Stimulated activated CD4-positive, alpha-beta T cell treated with anti-CD3 and anti-CD28 coated beads, Interleukin-4, amount 100 ng/mL, for 24 hours (primary cell): ENCODE measurements around the gene HEXIM2.

Source experiments
- DNase-seq: peaks from one replicate; pipeline ENCODE4 v3.0.0-alpha.2; 2020

Gene HEXIM2

DNA sequence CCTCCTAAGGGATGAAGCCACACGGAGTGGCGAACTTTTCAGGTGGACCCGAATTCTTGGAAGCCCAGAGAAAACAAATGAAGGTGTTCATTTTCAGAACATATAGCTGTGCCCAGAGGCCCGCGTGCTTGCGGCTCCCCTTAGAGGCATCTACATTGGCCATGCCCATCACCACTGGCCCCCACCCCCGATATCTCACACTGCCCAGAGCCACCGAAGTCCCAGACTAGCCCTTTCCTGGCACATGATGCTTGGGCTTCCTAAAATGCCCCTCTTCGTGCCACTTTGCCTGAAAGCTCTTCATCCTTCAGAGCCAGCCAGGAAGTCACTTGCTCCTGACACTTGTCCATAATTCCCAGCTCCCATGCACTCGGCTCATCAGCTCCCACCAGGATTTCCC, 15.5 kb upstream of the HEXIM2 start:
- no peak for DNase-seq

- DNase-seq = no peak
Measured at GRCh38 chr17:45146592-45146889, 15.1 kb upstream of the HEXIM2 start.

DNA sequence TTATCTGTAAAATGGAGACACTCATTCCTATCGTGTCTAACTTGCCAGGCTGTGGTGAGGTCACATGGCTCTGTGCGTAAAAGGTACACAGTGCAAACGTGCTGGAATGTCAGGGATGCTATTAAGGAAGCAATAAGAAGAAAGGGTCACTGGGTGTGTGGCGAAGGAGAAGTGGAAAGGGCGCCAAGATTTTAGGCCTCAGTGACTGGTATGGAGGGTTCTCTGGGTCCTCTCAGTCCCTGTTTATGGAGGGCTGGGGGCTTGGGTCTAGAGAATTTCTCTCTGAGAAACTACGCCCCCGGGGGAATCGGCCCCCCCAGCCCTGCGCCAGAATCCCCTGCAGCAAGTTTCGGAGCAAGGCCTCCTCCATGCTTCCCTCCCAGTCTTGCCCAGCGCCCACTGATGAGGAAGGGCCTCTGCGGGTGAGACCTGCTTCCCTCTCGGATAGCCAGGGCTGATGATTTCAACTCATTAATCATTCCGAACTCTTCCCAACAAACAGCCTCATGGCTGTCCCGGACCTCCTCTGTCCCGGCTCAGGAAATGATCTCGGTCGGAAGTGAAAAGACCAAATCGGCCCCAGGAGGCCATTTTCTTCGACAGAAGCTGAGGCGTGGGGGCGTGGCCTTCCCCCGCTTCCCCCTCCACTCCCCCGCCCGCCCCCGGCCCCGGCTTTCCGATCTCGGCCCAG, 14.6 kb upstream of the HEXIM2 start:
- no peak for DNase-seq

- DNase-seq = peak; percentile 84
Measured at GRCh38 chr17:45147581-45148182, 14.0 kb upstream of the HEXIM2 start.

DNA sequence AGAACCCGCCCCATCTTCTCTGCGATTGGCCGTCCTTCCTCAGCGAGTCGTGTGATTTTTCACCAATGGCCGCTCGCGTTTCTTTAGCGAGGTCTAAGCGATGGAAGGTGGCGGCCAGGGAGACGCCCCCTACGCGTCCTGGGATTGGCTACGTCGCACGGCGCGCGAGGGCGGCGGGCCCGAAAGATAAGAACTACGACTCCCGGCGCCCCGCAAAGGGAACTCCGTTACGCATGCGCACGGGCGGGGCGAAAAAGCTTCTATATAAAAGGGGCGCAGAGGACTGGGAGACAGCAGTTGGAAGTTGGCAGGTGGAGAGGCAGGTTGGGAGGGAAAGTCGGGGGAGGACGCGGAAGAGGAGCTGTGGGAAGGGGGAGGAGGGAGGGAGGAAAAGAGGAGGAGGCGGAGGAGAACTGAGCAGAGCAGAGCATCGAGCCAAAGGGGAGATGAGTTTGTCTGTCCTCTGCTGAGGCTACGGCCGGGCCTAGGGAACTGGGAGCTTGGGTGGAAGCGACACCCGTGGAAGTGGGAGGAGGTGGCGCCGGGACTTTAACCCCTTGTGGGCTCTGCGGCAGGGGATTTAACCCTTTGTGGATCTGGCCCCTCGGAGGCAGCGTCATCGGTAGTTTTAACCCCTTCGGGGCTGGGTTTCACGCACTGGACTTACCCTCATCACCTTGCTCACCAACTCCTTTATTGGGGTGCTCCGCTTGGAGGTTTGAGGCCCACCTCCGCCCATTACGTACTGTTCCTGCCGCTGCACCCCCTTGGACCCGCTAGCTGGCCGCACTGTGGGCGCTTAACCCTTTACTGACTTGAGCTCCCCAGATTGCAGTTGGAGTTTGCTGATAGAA, 13.3 kb upstream of the HEXIM2 start, which contains the start of gene HEXIM1:
TSS of gene HEXIM1 (plus strand) at position 293 of the 854 bp plus-strand sequence. CDS start 716 bp downstream, outside the sequence.
- peak; percentile 99 for DNase-seq

DNA sequence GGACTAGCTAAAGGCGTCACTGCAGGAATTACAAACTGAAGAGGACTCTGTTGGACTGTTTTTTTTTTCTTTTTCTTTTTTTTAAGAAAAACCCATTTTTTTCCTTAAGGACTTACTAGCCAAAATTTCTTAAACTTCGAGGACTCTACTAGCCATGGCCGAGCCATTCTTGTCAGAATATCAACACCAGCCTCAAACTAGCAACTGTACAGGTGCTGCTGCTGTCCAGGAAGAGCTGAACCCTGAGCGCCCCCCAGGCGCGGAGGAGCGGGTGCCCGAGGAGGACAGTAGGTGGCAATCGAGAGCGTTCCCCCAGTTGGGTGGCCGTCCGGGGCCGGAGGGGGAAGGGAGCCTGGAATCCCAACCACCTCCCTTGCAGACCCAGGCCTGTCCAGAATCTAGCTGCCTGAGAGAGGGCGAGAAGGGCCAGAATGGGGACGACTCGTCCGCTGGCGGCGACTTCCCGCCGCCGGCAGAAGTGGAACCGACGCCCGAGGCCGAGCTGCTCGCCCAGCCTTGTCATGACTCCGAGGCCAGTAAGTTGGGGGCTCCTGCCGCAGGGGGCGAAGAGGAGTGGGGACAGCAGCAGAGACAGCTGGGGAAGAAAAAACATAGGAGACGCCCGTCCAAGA, 12.5 kb upstream of the HEXIM2 start:
- peak; percentile 80 for DNase-seq

- peak; percentile 56 for DNase-seq
Measured at GRCh38 chr17:45149669-45150664, 11.7 kb upstream of the HEXIM2 start.

DNA sequence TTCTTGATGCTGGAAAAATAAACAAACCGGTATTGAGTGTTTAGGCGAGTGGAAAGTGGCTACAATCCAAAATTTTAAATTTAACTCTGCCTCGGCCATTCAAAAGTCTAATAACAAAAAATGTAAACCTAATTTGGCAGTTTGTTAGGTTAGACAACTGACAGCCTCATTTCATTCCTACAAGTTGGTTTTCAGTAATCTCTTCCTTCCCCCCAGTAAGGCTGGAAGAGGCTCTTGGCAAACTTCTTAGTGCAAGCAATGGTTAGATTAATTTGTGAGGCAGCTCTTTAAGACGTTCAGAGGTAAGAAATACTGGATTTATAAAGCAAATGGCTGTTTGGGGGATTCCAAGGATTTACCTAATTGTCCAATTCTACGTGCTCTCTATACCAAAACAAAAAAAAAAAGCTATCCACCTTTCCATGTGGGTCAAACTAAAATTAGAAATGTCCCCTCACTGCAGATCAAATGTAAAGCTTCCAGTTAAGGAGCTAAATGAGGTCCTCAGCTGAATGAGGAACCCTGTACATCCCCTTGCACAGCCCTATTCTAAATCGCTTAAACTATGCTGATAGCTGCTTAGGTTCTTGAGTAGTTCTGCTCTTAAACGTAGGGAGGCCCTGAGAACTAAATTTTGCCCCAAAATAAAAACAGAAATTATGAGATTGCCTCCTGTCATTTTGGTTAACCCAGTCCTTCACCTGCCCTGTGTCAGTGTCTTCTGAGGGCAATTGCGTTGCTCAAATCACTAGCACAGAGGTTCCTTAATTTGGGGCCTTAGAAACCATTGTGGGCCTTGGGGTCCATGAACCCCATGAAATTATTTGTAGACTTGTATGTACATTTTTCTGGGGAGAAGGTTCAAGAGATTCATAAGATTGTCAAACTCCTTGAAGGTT, 10.5 kb upstream of the HEXIM2 start:
- no peak for DNase-seq

GRCh38 chr17:45155029-45155428, 6.6 kb upstream of the HEXIM2 start:
- DNase-seq = peak; percentile 22

DNA sequence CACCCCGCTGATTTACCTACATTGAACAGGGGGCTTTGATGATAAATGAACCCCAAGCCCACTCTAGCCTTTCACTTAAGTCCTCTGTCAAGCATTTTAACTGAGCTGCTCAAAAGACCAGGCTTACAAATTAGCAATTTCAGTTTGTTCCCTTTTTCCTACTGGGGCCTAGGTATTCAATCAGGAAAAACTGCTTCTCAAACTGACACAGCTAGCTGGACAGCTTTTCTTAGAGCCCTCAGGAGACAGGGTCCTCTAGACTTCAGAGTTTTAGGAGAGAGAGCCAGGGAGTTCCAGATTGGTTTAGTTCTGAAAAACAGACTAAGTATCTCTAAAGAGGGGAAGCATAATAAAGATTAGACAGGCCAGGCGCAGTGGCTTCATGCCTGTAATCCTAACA, 6.2 kb upstream of the HEXIM2 start:
- no peak for DNase-seq

DNA sequence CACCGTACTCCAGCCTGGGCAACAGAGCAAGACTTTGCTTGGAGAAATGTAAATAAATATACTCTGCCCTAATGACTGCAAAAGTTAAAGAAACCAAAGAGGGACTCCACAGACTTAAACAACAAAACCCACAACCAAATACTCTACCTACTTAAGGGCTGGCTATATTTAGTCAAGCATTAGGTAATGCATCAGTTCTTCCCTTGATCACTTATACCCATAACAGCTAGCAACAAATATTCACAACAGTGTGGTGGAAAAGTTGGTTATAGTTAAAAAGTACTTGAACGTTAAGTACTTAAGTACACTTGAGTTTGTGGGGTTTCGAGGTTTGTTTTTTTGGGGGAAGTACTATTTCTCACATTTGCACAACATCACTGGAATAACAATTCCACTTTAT, 5.4 kb upstream of the HEXIM2 start:
- no peak for DNase-seq

GRCh38 chr17:45160447-45161287, 1.0 kb upstream of the HEXIM2 start:
- DNase-seq = peak; percentile 66

- no peak for DNase-seq
Measured at GRCh38 chr17:45162025-45162687, 481 bp downstream of the HEXIM2 start.

- DNase-seq = no peak
Measured at GRCh38 chr17:45164734-45165269, 3.1 kb downstream of the HEXIM2 start.

DNA sequence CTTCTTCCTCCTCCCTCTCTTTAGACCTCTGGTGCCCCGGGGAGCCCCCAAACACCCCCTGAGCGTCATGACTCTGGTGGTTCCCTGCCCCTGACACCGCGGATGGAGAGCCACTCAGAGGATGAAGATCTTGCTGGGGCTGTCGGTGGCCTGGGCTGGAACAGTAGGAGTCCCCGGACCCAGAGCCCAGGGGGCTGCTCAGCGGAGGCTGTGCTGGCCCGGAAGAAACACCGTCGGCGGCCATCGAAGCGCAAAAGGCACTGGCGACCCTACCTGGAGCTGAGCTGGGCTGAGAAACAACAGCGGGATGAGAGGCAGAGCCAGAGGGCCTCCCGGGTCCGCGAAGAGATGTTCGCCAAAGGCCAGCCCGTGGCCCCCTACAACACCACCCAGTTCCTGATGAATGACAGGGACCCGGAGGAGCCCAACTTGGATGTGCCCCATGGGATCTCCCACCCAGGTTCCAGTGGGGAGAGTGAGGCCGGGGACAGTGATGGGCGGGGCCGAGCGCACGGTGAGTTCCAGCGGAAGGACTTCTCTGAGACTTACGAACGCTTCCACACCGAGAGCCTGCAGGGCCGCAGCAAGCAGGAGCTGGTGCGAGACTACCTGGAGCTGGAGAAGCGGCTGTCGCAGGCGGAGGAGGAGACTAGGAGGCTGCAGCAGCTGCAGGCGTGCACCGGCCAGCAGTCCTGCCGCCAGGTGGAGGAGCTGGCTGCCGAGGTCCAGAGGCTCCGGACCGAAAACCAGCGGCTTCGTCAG, 7.5 kb downstream of the HEXIM2 start:
- DNase-seq = no peak

DNA sequence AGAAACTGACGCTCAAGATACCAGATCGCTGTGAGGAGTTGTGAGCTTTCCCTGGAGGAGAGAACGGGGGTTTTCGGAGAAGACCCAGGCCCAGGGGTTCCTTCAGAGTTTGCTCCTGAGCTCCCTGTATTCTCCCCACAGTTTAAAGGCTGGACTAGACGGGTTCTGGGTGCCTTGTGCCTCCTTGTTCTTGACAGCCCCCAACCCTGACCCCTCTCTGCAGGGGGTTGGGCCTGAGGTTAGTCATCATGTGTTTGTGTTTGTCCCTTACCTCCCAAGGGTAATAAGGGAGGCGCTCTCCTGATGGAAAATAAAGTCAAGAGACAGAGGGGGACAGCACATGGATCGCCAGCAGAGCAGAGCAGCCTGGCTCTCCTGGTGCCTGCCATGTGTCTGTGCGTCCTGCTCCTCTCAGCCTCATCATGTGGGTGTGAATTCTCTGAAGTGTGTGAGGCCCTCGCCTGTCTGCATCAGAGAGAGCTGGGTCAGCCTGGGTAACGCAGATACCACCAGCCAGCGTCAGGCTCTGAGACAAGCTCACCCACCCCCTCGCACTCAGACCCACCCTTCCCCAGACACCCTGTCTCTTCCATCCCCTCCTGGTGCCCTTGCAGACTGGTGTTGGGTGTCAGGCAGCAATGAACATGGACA, 8.7 kb downstream of the HEXIM2 start:
- no peak for DNase-seq

DNA sequence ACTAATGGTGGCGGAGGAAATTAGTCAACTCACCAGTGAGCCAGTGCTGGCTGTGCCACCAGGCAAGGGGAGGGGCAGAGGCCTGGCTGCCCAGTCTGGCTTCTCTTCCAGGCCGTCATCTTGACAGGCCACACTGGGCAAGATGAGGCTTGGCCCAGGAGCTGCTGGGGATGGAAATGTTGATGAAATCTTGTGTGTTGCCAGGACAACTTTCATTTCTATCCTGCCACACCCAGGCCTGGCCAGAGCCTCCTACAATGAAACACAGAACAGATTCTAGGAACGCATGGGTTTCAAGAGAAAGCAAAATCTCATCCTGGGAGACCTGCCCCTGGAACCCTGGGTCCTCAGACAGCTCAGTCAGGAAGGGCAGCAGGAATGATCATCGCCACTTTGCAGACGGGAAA, 9.3 kb downstream of the HEXIM2 start:
- DNase-seq = no peak
